Parathyroid adenoma (tissue), 2 donors: Measurements from ENCODE around the gene MTSS2.

Experiments used
- H2AFZ ChIP-seq: fragments of 300-600 bp; sonication (generic); one replicate; pipeline ENCODE4 v1.7.0; 2017; ENCODE audit warnings: antibody characterized with exemption, mild to moderate bottlenecking
- H3K27ac ChIP-seq: fragments of 300-600 bp; sonication (generic); one replicate; pipeline ENCODE4 v1.7.0; 2017
- H3K27me3 ChIP-seq: fragments of 300-600 bp; sonication (generic); one replicate; pipeline ENCODE4 v1.7.0; 2017; ENCODE audit warnings: low read length; ENCODE audit not compliant: control insufficient read depth, insufficient read depth
- H3K36me3 ChIP-seq: fragments of 300-600 bp; sonication (generic); one replicate; pipeline ENCODE4 v1.7.0; 2017; ENCODE audit warnings: low read length; ENCODE audit not compliant: control insufficient read depth, insufficient read depth
- H3K4me1 ChIP-seq: fragments of 300-600 bp; sonication (generic); one replicate; pipeline ENCODE4 v1.7.0; 2017; ENCODE audit warnings: control low read depth
- H3K4me2 ChIP-seq: fragments of 300-600 bp; sonication (generic); one replicate; pipeline ENCODE4 v1.7.0; 2017; ENCODE audit warnings: low read length
- H3K4me3 ChIP-seq: fragments of 300-600 bp; sonication (generic); one replicate; pipeline ENCODE4 v1.7.0; 2017; ENCODE audit warnings: low read depth, low read length
- H3K79me2 ChIP-seq: fragments of 300-600 bp; sonication (generic); one replicate; pipeline ENCODE4 v1.7.0; 2017; ENCODE audit warnings: control low read depth
- H3K9ac ChIP-seq: fragments of 300-600 bp; sonication (generic); one replicate; pipeline ENCODE4 v1.7.0; 2017; ENCODE audit warnings: mild to moderate bottlenecking
- H3K9me3 ChIP-seq: fragments of 300-600 bp; sonication (generic); one replicate; pipeline ENCODE4 v1.7.0; 2017; ENCODE audit warnings: low read length; ENCODE audit not compliant: control insufficient read depth
- CTCF ChIP-seq: fragments of 300-600 bp; sonication (generic); IDR thresholded peaks from one replicate; pipeline ENCODE4 v1.7.0; 2017; ENCODE audit warnings: antibody characterized with exemption, mild to moderate bottlenecking
- donor health status: primary hyperparathyroidism.

MTSS2 gene

DNA sequence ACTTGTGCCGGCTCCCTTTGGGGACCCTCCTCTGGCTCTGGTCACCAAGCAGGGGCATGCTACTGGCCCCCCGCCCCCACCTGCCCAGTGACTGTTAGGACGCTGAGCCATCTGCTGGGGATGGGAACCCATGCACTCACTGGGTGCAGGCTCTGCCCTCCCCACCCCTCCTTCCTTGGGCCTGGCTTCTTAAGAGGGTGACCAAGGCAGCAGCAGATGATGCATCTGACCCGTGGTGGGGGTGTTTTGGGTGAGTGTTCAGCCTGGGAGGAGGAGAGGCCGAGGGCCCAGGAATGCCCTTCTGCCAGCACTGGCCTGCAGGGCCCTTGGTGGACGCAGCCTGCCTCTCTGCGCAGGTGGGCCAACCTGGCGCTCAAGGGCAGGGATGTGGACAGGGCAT is 19.2 kb upstream of the MTSS2 start:
- H3K27me3 ChIP-seq: no peaks in the 10 kb centered on the region
- H3K27ac ChIP-seq: no peak overlapping the region
- no peaks in the 10 kb centered on the region for H3K36me3 ChIP-seq
- H2AFZ ChIP-seq: no peak overlapping the region
- H3K79me2 ChIP-seq: peaks cover 11% of the 10 kb centered on the region
- peaks cover 23% of the 10 kb centered on the region for H3K4me1 ChIP-seq
- H3K4me3 ChIP-seq: no peak overlapping the region
- H3K4me2 ChIP-seq: no peak overlapping the region
- H3K9ac ChIP-seq: no peak overlapping the region
- TF ChIP-seq CTCF: no peak
- H3K9me3 ChIP-seq: no peaks in the 10 kb centered on the region

GRCh38 chr16:70704586-70704985 is 18.7 kb upstream of the MTSS2 start:
- Histone ChIP-seq H3K4me1 (peaks cover 23% of the 10 kb centered on the region), H3K27me3 (no peaks in the 10 kb centered on the region), H3K9me3 (no peaks in the 10 kb centered on the region), H2AFZ (no peak overlapping the region), H3K9ac (no peak overlapping the region), H3K79me2 (peaks cover 9% of the 10 kb centered on the region), H3K36me3 (no peaks in the 10 kb centered on the region), H3K27ac (peak overlapping the region; percentile 96), H3K4me3 (no peak overlapping the region), H3K4me2 (no peak overlapping the region)
- no peak for TF ChIP-seq CTCF

DNA sequence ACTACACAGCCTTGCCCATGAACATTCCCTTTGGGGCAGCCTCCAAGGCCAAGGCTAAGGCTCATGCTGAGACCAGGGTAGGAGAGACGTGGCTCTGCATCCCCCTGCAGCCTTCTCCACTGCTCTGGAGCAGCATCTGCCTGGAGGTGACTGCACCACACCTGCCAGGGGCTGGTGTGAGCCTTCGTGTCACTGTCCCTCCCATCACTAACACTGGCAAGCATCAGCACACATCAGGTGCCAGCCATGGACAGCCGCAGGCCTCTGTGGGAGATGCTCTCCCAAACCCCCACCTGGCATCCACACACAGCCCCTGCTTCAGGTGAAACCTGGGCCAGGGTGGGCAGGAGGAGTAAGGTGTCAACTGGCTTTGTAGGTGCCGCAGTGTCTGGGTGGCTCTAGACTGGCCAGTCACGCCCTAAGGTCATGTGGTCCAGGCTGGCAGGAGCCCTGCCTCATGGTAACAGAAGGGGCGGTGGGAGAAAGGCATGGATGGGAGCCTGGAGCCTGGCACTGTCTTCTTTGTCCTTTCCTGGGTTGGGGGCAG is 18.1 kb upstream of the MTSS2 start:
- H3K27me3 ChIP-seq: no peaks in the 10 kb centered on the region
- TF ChIP-seq CTCF: no peak
- peak overlapping the region; percentile 61 for H3K9ac ChIP-seq
- peak overlapping the region; percentile 96 for H3K27ac ChIP-seq
- H3K79me2 ChIP-seq: peaks cover 9% of the 10 kb centered on the region
- H3K9me3 ChIP-seq: no peaks in the 10 kb centered on the region
- no peaks in the 10 kb centered on the region for H3K36me3 ChIP-seq
- H3K4me1 ChIP-seq: peaks cover 23% of the 10 kb centered on the region
- H2AFZ ChIP-seq: peak overlapping the region; percentile 76
- no peak overlapping the region for H3K4me3 ChIP-seq
- no peak overlapping the region for H3K4me2 ChIP-seq

- H3K27me3 ChIP-seq: no peaks in the 10 kb centered on the region
- peak overlapping the region; percentile 76 for H2AFZ ChIP-seq
- H3K36me3 ChIP-seq: no peaks in the 10 kb centered on the region
- H3K27ac ChIP-seq: peak overlapping the region; percentile 96
- H3K4me3 ChIP-seq: no peak overlapping the region
- peak overlapping the region; percentile 61 for H3K9ac ChIP-seq
- peaks cover 9% of the 10 kb centered on the region for H3K79me2 ChIP-seq
- H3K4me1 ChIP-seq: peaks cover 23% of the 10 kb centered on the region
- peak overlapping the region; percentile 13 for H3K4me2 ChIP-seq
- TF ChIP-seq CTCF: peak; percentile 54
- no peaks in the 10 kb centered on the region for H3K9me3 ChIP-seq
These were observed 17.4 kb upstream of the MTSS2 start for GRCh38 chr16:70703041-70703834.

GRCh38 chr16:70702624-70703023 is 16.8 kb upstream of the MTSS2 start:
- no peak for TF ChIP-seq CTCF
- Histone ChIP-seq H3K9ac (no peak overlapping the region), H3K4me2 (peak overlapping the region; percentile 13), H3K4me3 (no peak overlapping the region), H3K36me3 (no peaks in the 10 kb centered on the region), H3K9me3 (no peaks in the 10 kb centered on the region), H3K79me2 (peaks cover 9% of the 10 kb centered on the region), H3K4me1 (peaks cover 23% of the 10 kb centered on the region), H3K27me3 (no peaks in the 10 kb centered on the region), H3K27ac (peak overlapping the region; percentile 96), H2AFZ (peak overlapping the region; percentile 76)
